SK-N-SH (cell line): Measurements from ENCODE around the gene QSOX2. TPM values are rescaled to one million over a fixed set of nuclear protein-coding genes. Genes with fewer than 3 reads are reported as not detected.

ENCODE experiments used
- CTCF ChIA-PET: fragments of 300-600, 350-600 bp; formaldehyde crosslinking; extraction: SDS; loops from one replicate; lab custom pipeline; 2021; lab: Yijun Ruan, JAX
- POLR2A ChIA-PET: fragments of 350-600 bp; sonication (Branson Sonifier 250); formaldehyde crosslinking; extraction: SDS; loops from one replicate; lab custom pipeline; 2020; ENCODE audit warnings: antibody characterized with exemption, inconsistent platforms; lab: Yijun Ruan, JAX
- DNase-seq: peaks from one replicate; pipeline ENCODE4 v3.0.0; 2012
- H2AFZ ChIP-seq: fragments of 200-600 bp; sonication (generic); 2 replicates; pipeline ENCODE4 v1.8.1; 2016; ENCODE audit warnings: antibody characterized with exemption, mild to moderate bottlenecking, low read depth
- H3F3A ChIP-seq: fragments of 200-600 bp; sonication (generic); replicated peaks from 2 replicates; pipeline ENCODE3; 2016; ENCODE audit warnings: antibody characterized with exemption, mild to moderate bottlenecking; ENCODE audit not compliant: insufficient read depth
- H3K27ac ChIP-seq, 2 experiments: fragments of 200-500 bp in 1 of 2; fragments of 200-600 bp in 1 of 2; sonication (Bioruptor generic) in 1 of 2; sonication (generic), shearing (Covaris generic) in 1 of 2; 2 replicates each; pipeline versions ENCODE4 v1.5.1 to v1.6.1; 2014 to 2016; ENCODE audit warnings: low read depth in 2 of 2, inconsistent platforms in 1 of 2, low read length in 1 of 2, mild to moderate bottlenecking in 1 of 2, mixed read lengths in 1 of 2
- H3K27me3 ChIP-seq: fragments of 200-600 bp; sonication (generic), shearing (Covaris generic); 2 replicates; pipeline ENCODE4 v1.6.1; 2016; ENCODE audit warnings: mixed run types; ENCODE audit not compliant: insufficient read depth
- H3K36me3 ChIP-seq, 2 experiments: fragments of 200-500 bp in 1 of 2; fragments of 200-600 bp in 1 of 2; sonication (Bioruptor generic) in 1 of 2; sonication (generic) in 1 of 2; replicated peaks in 1 of 2; 2 replicates each; pipeline versions ENCODE3 to v1.5.1; 2014 to 2016; ENCODE audit warnings: low read length in 1 of 2, mild to moderate bottlenecking in 1 of 2; ENCODE audit not compliant: insufficient read depth in 2 of 2, control insufficient read depth in 1 of 2
- H3K4me1 ChIP-seq, 2 experiments: fragments of 200-500 bp in 1 of 2; fragments of 200-600 bp in 1 of 2; sonication (Bioruptor generic) in 1 of 2; sonication (generic), shearing (Covaris generic) in 1 of 2; 2 replicates each; pipeline versions ENCODE4 v1.5.1 to v1.6.1; 2014 to 2016; ENCODE audit warnings: low read depth in 1 of 2, low read length in 1 of 2, mixed run types in 1 of 2; ENCODE audit not compliant: insufficient read depth in 2 of 2, control insufficient read depth in 1 of 2
- H3K4me2 ChIP-seq: fragments of 200-600 bp; sonication (generic), shearing (Covaris generic); 2 replicates; pipeline ENCODE4 v1.6.1; 2017; ENCODE audit warnings: mixed run types
- H3K4me3 ChIP-seq, 2 experiments: fragments of 200-500 bp in 1 of 2; fragments of 200-600 bp in 1 of 2; sonication (Bioruptor generic) in 1 of 2; sonication (generic), shearing (Covaris generic) in 1 of 2; 2 replicates each; pipeline versions ENCODE4 v1.5.1 to v1.8.1; 2014 to 2016; ENCODE audit warnings: low read depth in 2 of 2, inconsistent platforms in 1 of 2, low read length in 1 of 2, mild to moderate bottlenecking in 1 of 2, mixed read lengths in 1 of 2, moderate library complexity in 1 of 2
- H3K79me2 ChIP-seq: fragments of 200-600 bp; sonication (generic); 2 replicates; pipeline ENCODE4 v1.8.1; 2017; ENCODE audit warnings: mild to moderate bottlenecking; ENCODE audit not compliant: insufficient read depth
- H3K9ac ChIP-seq: fragments of 200-600 bp; sonication (generic); 2 replicates; pipeline ENCODE4 v1.6.1; 2017; ENCODE audit warnings: mixed run types
- H3K9me2 ChIP-seq: fragments of 200-600 bp; sonication (generic); 2 replicates; pipeline ENCODE4 v1.6.1; 2017; ENCODE audit warnings: mixed run types
- H3K9me3 ChIP-seq: fragments of 200-600 bp; sonication (generic); 2 replicates; pipeline ENCODE4 v1.6.1; 2017; ENCODE audit warnings: mixed run types, mild to moderate bottlenecking, moderate library complexity
- H4K20me1 ChIP-seq: fragments of 200-600 bp; sonication (generic); 2 replicates; pipeline ENCODE4 v1.6.1; 2017; ENCODE audit warnings: mild to moderate bottlenecking, mixed run types; ENCODE audit not compliant: insufficient read depth
- CHD2 ChIP-seq: fragments of 150-350 bp; IDR thresholded peaks from 2 replicates; pipeline ENCODE4 v1.6.1; 2018; ENCODE audit warnings: low read length; ENCODE audit not compliant: partially characterized antibody
- ELF1 ChIP-seq: IDR thresholded peaks from 2 replicates; pipeline ENCODE4 v1.4.0; 2012
- FOXJ3 ChIP-seq: sonication (generic); formaldehyde crosslinking; IDR thresholded peaks from 2 replicates; pipeline ENCODE4 v1.5.1; 2020; ENCODE audit warnings: mild to moderate bottlenecking, missing genetic modification reagents
- FOXM1 ChIP-seq: IDR thresholded peaks from 2 replicates; pipeline ENCODE4 v1.4.0; 2012; ENCODE audit warnings: low read depth, mild to moderate bottlenecking
- GATA2 ChIP-seq: sonication (generic); formaldehyde crosslinking; IDR thresholded peaks from 2 replicates; pipeline ENCODE4 v1.5.0; 2020; ENCODE audit warnings: mild to moderate bottlenecking, missing genetic modification reagents
- MEF2A ChIP-seq: IDR thresholded peaks from 2 replicates; pipeline ENCODE4 v1.4.0; 2012; ENCODE audit warnings: low read depth, borderline replicate concordance
- MXI1 ChIP-seq: IDR thresholded peaks from 2 replicates; pipeline ENCODE4 v1.6.1; 2012; ENCODE audit warnings: mild to moderate bottlenecking, low read depth, low read length, improper control_type of control experiment
- NFIC ChIP-seq: IDR thresholded peaks from 2 replicates; pipeline ENCODE4 v1.4.0; 2012; ENCODE audit warnings: borderline replicate concordance
- NRF1 ChIP-seq: IDR thresholded peaks from 2 replicates; pipeline ENCODE4 v1.6.1; 2012; ENCODE audit warnings: low read depth, mild to moderate bottlenecking, low read length
- RCOR1 ChIP-seq: fragments of 150-350 bp; IDR thresholded peaks from 2 replicates; pipeline ENCODE4 v1.6.1; 2017; ENCODE audit warnings: antibody characterized with exemption, low read length
- RFX5 ChIP-seq: IDR thresholded peaks from 2 replicates; pipeline ENCODE4 v1.6.1; 2012; ENCODE audit warnings: mild to moderate bottlenecking, improper control_type of control experiment, low read length
- RXRA ChIP-seq: IDR thresholded peaks from 2 replicates; pipeline ENCODE4 v1.4.0; 2012; ENCODE audit warnings: low read depth, mild to moderate bottlenecking, borderline replicate concordance
- SIN3A ChIP-seq: IDR thresholded peaks from 2 replicates; pipeline ENCODE4 v1.6.1; 2012; ENCODE audit warnings: low read depth, mild to moderate bottlenecking, low read length, moderate library complexity, borderline replicate concordance
- TAF1 ChIP-seq: IDR thresholded peaks from 2 replicates; pipeline ENCODE4 v1.6.1; 2012; ENCODE audit warnings: low read depth, mild to moderate bottlenecking, low read length, moderate library complexity, borderline replicate concordance
- TCF12 ChIP-seq: IDR thresholded peaks from 2 replicates; pipeline ENCODE4 v1.4.0; 2012
- TEAD4 ChIP-seq: IDR thresholded peaks from 2 replicates; pipeline ENCODE4 v1.4.0; 2012; ENCODE audit warnings: mild to moderate bottlenecking, borderline replicate concordance; ENCODE audit not compliant: insufficient read depth
- WGBS: methylation state at CpG from one replicate; pipeline ENCODE4 v1.1.6; 2017; ENCODE audit warnings: low lambda C conversion rate; 5-methylcytosine and 5-hydroxymethylcytosine counted together
- polyA plus RNA-seq, 3 experiments: library from polyadenylated mRNA; depleted of rRNA; stranded (reverse); fragments of >200 nt; gene quantifications; 2 replicates each; pipeline ENCODE4 v1.2.3, GENCODE V29; 2012
- TF ChIP-seq, protein P1 (sequence below): fragments of 200-600 bp; sonication (generic); IDR thresholded peaks from 2 replicates; pipeline ENCODE4 v1.6.1; 2017; ENCODE audit warnings: antibody characterized with exemption, mild to moderate bottlenecking, moderate library complexity
- TF ChIP-seq, protein P2 (sequence below): IDR thresholded peaks from 2 replicates; pipeline ENCODE4; 2012
- TF ChIP-seq, protein P3 (sequence below): fragments of 150-350 bp; IDR thresholded peaks from 2 replicates; pipeline ENCODE4 v1.6.1; 2017; ENCODE audit warnings: antibody characterized with exemption, low read length, low read depth, borderline replicate concordance
- TF ChIP-seq, protein P4 (sequence below): IDR thresholded peaks from 2 replicates; pipeline ENCODE4 v1.4.0; 2012; ENCODE audit warnings: low read depth, borderline replicate concordance
- TF ChIP-seq, protein P5 (sequence below): IDR thresholded peaks from 2 replicates; pipeline ENCODE4 v1.4.0; 2012; ENCODE audit warnings: low read depth, borderline replicate concordance

Gene QSOX2
- polyA plus RNA-seq, 1 of the 3 experiments (the other 2 are of a cell fraction), result 26.6 TPM

DNA sequence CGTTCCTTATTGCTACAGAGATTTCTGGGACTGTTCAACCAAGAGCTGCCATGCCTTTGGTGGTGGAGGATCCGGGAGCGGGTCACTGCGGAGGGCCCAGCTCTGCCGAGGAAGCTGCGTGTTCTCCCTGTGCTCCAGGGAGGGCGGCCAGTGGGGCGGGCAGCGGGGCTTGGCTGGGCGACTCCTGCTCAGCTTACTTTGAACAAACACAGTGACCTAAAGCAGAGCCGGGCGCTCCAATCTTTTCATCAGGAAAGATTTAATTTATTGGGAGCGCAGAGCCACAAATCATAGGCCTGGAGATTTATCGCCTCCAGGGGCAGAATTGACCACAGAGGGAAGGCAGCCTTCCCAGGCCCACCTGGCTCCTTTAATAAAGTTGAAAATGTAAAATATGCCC, 68.4 kb downstream of the QSOX2 start (continued):
- TF ChIP-seq FOXJ3 (CRISPR knock-in tag), result no peak
- peak; percentile 20; the same call in 1 of the 2 replicates for TF ChIP-seq TCF12
- no peak for TF ChIP-seq ELF1
- peak; percentile 92 for TF ChIP-seq GATA2 (CRISPR knock-in tag)
- TF ChIP-seq, protein P1, sequence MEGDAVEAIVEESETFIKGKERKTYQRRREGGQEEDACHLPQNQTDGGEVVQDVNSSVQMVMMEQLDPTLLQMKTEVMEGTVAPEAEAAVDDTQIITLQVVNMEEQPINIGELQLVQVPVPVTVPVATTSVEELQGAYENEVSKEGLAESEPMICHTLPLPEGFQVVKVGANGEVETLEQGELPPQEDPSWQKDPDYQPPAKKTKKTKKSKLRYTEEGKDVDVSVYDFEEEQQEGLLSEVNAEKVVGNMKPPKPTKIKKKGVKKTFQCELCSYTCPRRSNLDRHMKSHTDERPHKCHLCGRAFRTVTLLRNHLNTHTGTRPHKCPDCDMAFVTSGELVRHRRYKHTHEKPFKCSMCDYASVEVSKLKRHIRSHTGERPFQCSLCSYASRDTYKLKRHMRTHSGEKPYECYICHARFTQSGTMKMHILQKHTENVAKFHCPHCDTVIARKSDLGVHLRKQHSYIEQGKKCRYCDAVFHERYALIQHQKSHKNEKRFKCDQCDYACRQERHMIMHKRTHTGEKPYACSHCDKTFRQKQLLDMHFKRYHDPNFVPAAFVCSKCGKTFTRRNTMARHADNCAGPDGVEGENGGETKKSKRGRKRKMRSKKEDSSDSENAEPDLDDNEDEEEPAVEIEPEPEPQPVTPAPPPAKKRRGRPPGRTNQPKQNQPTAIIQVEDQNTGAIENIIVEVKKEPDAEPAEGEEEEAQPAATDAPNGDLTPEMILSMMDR, result no peak
- no peak for TF ChIP-seq FOXM1
- TF ChIP-seq NFIC, result no peak
- TF ChIP-seq TAF1, result no peak
- TF ChIP-seq SIN3A, result no peak
- no peak for TF ChIP-seq NRF1
- TF ChIP-seq, protein P2, sequence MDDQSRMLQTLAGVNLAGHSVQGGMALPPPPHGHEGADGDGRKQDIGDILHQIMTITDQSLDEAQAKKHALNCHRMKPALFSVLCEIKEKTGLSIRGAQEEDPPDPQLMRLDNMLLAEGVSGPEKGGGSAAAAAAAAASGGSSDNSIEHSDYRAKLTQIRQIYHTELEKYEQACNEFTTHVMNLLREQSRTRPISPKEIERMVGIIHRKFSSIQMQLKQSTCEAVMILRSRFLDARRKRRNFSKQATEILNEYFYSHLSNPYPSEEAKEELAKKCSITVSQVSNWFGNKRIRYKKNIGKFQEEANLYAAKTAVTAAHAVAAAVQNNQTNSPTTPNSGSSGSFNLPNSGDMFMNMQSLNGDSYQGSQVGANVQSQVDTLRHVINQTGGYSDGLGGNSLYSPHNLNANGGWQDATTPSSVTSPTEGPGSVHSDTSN, result 0 out of 2 replicates have a peak, but pooled peaks have one; percentile 21
- TF ChIP-seq TEAD4, result no peak
- TF ChIP-seq, protein P3, sequence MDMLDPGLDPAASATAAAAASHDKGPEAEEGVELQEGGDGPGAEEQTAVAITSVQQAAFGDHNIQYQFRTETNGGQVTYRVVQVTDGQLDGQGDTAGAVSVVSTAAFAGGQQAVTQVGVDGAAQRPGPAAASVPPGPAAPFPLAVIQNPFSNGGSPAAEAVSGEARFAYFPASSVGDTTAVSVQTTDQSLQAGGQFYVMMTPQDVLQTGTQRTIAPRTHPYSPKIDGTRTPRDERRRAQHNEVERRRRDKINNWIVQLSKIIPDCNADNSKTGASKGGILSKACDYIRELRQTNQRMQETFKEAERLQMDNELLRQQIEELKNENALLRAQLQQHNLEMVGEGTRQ, result no peak
- TF ChIP-seq RCOR1, result peak; percentile 92
- TF ChIP-seq, protein P4, sequence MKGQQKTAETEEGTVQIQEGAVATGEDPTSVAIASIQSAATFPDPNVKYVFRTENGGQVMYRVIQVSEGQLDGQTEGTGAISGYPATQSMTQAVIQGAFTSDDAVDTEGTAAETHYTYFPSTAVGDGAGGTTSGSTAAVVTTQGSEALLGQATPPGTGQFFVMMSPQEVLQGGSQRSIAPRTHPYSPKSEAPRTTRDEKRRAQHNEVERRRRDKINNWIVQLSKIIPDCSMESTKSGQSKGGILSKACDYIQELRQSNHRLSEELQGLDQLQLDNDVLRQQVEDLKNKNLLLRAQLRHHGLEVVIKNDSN, result no peak
- TF ChIP-seq RFX5, result no peak

DNA sequence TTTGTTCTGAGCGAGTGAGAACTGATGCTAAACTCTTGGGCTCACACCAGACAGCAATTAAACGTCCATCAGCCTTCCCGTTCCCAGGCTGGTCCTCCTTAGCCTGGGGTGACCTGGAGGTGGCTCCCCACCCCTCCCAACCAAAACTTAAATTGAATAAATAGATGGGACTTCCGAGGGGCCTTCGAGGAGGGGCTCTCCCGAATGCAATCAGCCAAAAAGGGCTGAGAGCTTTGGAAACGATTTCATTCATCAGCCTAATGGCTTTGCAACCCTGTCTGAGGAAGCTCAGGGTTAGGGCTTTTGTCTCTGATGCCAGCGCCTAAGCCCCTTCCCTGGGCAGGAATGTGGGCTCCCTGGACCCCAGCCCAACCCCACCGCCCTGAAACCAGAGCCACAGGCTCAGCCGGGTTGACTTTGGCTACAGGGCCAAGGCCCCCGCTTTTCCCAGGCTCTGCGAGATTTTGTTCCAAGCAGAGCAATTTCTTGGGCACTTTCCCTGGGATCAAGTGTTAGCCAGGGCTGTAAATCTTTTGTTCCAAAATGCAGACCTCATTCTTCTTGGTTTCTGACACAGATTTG, 69.9 kb downstream of the QSOX2 start:
- peaks cover 60% of the 10 kb centered on the region for H3K27me3 ChIP-seq
- WGBS, result 39% methylated on average over 8 of the region's 12 CpGs
- CTCF ChIA-PET, result interaction anchor here (0.8 to 3.0 kb wide), 5 partner anchors 9 to 222 kb away, joined by 3 to 15 read pairs (median 3); no protein-coding TSS in a partner anchor
- no peak for TF ChIP-seq MEF2A
- TF ChIP-seq, protein P5, sequence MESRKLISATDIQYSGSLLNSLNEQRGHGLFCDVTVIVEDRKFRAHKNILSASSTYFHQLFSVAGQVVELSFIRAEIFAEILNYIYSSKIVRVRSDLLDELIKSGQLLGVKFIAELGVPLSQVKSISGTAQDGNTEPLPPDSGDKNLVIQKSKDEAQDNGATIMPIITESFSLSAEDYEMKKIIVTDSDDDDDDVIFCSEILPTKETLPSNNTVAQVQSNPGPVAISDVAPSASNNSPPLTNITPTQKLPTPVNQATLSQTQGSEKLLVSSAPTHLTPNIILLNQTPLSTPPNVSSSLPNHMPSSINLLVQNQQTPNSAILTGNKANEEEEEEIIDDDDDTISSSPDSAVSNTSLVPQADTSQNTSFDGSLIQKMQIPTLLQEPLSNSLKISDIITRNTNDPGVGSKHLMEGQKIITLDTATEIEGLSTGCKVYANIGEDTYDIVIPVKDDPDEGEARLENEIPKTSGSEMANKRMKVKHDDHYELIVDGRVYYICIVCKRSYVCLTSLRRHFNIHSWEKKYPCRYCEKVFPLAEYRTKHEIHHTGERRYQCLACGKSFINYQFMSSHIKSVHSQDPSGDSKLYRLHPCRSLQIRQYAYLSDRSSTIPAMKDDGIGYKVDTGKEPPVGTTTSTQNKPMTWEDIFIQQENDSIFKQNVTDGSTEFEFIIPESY, result no peak
- TF ChIP-seq CHD2, result no peak
- no peak for TF ChIP-seq SIN3A
- TF ChIP-seq, protein P3, result no peak
- TF ChIP-seq MXI1, result no peak
- TF ChIP-seq RXRA, result no peak
- TF ChIP-seq NRF1, result no peak

More for the DNA sequence above, 69.9 kb downstream of the QSOX2 start:
- Histone ChIP-seq H3K4me3 (no peak overlapping the region), H3K9me2 (no peaks in the 10 kb centered on the region), H3K4me1 (peaks cover 0 to 12% of the 10 kb centered on the region in 2 experiments; a peak in 1 of 4 replicates), H3K9me3 (no peaks in the 10 kb centered on the region), H3K9ac (no peak overlapping the region), H4K20me1 (no peaks in the 10 kb centered on the region), H3K79me2 (no peaks in the 10 kb centered on the region), H3K27ac (no peak overlapping the region), H3K4me2 (no peak overlapping the region), H3F3A (no peaks in the 10 kb centered on the region), H3K36me3 (no peaks in the 10 kb centered on the region), H2AFZ (no peak overlapping the region)
- no peak for DNase-seq
- POLR2A ChIA-PET, result no interaction called here
